Measurements from ENCODE around the gene HOXB9. TPM values are rescaled to one million over a fixed set of nuclear protein-coding genes. Genes with fewer than 3 reads are reported as not detected.

Gene HOXB9
- total RNA-seq, 2 donors from 2014 or later, result not detected

GRCh38 chr17:48611213-48611612 is 14.9 kb downstream of the HOXB9 start:
- no peaks in the 10 kb centered on the region for H3K36me3 ChIP-seq (ENCODE audit: control insufficient read depth, insufficient read depth, low read length)
- peaks cover 7% of the 10 kb centered on the region for H3K4me1 Mint-ChIP-seq
- H3K4me3 ChIP-seq (ENCODE audit: low read length), result no peak overlapping the region
- H3K27ac ChIP-seq (ENCODE audit: low read depth, low read length), result no peak overlapping the region
- WGBS, 2 experiments (ENCODE audit: insufficient coverage in 1 of 2, insufficient read length in 1 of 2), result 8 to 10% methylated on average over 2 to 22 of the region's 22 CpGs
- TF ChIP-seq CTCF (conservative IDR thresholded peaks at IDR 0.05), result no peak
- no peak overlapping the region for H3K9ac ChIP-seq (ENCODE audit: extremely low read depth, low read length, poor library complexity, severe bottlenecking)
- H3K36me3 Mint-ChIP-seq (ENCODE audit: low read depth), result no peaks in the 10 kb centered on the region
- H3K27ac Mint-ChIP-seq, result no peak overlapping the region
- H3K27me3 Mint-ChIP-seq (ENCODE audit: insufficient read depth), result peaks cover 99% of the 10 kb centered on the region
- H3K27me3 ChIP-seq (ENCODE audit: control insufficient read depth, insufficient read depth, low read length, poor library complexity, severe bottlenecking), result peaks cover 100% of the 10 kb centered on the region
- H3K4me1 ChIP-seq (ENCODE audit: control insufficient read depth, insufficient read depth, low read length), result no peaks in the 10 kb centered on the region
- H3K9me3 ChIP-seq (ENCODE audit: control insufficient read depth, low read length), result peaks cover 4% of the 10 kb centered on the region
- peaks cover 2% of the 10 kb centered on the region for H3K9me3 Mint-ChIP-seq
- H3K4me3 Mint-ChIP-seq, result peak overlapping the region; percentile 43
- no peak for DNase-seq

GRCh38 chr17:48610282-48611211 is 15.6 kb downstream of the HOXB9 start, which contains the start of gene HOXB7:
Gene HOXB7 (minus strand): TSS chr17:48611017. CDS start chr17:48610918, 99 bp downstream.
- peaks cover 100% of the 10 kb centered on the region for H3K27me3 ChIP-seq (ENCODE audit: control insufficient read depth, insufficient read depth, low read length, poor library complexity, severe bottlenecking)
- H3K36me3 ChIP-seq (ENCODE audit: control insufficient read depth, insufficient read depth, low read length), result no peaks in the 10 kb centered on the region
- no peak for TF ChIP-seq CTCF (conservative IDR thresholded peaks at IDR 0.05)
- Mint-ChIP-seq H3K9me3 (peaks cover 2% of the 10 kb centered on the region), H3K36me3 (ENCODE audit: low read depth) (no peaks in the 10 kb centered on the region), H3K27ac (no peak within 1 kb of the TSS), H3K4me1 (peaks cover 7% of the 10 kb centered on the region), H3K27me3 (ENCODE audit: insufficient read depth) (peaks cover 99% of the 10 kb centered on the region), H3K4me3 (peak within 1 kb of the TSS; percentile 43)
- H3K9ac ChIP-seq (ENCODE audit: extremely low read depth, low read length, poor library complexity, severe bottlenecking), result no peak within 1 kb of the TSS
- H3K9me3 ChIP-seq (ENCODE audit: control insufficient read depth, low read length), result peaks cover 6% of the 10 kb centered on the region
- H3K4me1 ChIP-seq (ENCODE audit: control insufficient read depth, insufficient read depth, low read length), result no peaks in the 10 kb centered on the region
- WGBS, 2 experiments (ENCODE audit: insufficient coverage in 1 of 2, insufficient read length in 1 of 2), result 3 to 4% methylated on average over 18 to 79 of the region's 79 CpGs
- H3K4me3 ChIP-seq (ENCODE audit: low read length), result peak within 1 kb of the TSS; percentile 64
- peak; percentile 85 for DNase-seq
- H3K27ac ChIP-seq (ENCODE audit: low read depth, low read length), result peak within 1 kb of the TSS; percentile 16

- peaks cover 100% of the 10 kb centered on the region for H3K27me3 ChIP-seq (ENCODE audit: control insufficient read depth, insufficient read depth, low read length, poor library complexity, severe bottlenecking)
Observed at GRCh38 chr17:48609759-48610281, 16.3 kb downstream of the HOXB9 start.

More at GRCh38 chr17:48609759-48610281, 16.3 kb downstream of the HOXB9 start:
- Histone ChIP-seq H3K36me3 (ENCODE audit: control insufficient read depth, insufficient read depth, low read length) (no peaks in the 10 kb centered on the region), H3K27ac (ENCODE audit: low read depth, low read length) (peak overlapping the region; percentile 24), H3K4me3 (ENCODE audit: low read length) (no peak overlapping the region), H3K4me1 (ENCODE audit: control insufficient read depth, insufficient read depth, low read length) (no peaks in the 10 kb centered on the region), H3K9ac (ENCODE audit: extremely low read depth, low read length, poor library complexity, severe bottlenecking) (no peak overlapping the region), H3K9me3 (ENCODE audit: control insufficient read depth, low read length) (peaks cover 13% of the 10 kb centered on the region)
- no peak for TF ChIP-seq CTCF (conservative IDR thresholded peaks at IDR 0.05)
- Mint-ChIP-seq H3K4me1 (peaks cover 7% of the 10 kb centered on the region), H3K36me3 (ENCODE audit: low read depth) (no peaks in the 10 kb centered on the region), H3K9me3 (peaks cover 2% of the 10 kb centered on the region), H3K27ac (no peak overlapping the region), H3K27me3 (ENCODE audit: insufficient read depth) (peaks cover 99% of the 10 kb centered on the region), H3K4me3 (peak overlapping the region; percentile 43)
- WGBS, 2 experiments (ENCODE audit: insufficient coverage in 1 of 2, insufficient read length in 1 of 2), result 4% methylated on average over 11 of the region's 15 CpGs; no CpG with 5 or more reads in 1 of the 2 experiments
- peak; percentile 64 for DNase-seq

Data from endodermal cell (in vitro differentiated cells).